ENCODE results near the gene ATRNL1. TPM values are rescaled to one million over a fixed set of nuclear protein-coding genes. Genes with fewer than 3 reads are reported as not detected.

The ATRNL1 gene
- total RNA-seq, 4 donors from 2014 or later: 0.34 to 0.98 (median 0.44) TPM; not detected in 1

GRCh38 chr10:115049318-115049717 lies 43.8 kb upstream of the ATRNL1 start:
- TF ChIP-seq CTCF (IDR thresholded peaks at IDR 0.05; ENCODE audit: low read depth): no peak

GRCh38 chr10:115049960-115050359 lies 43.2 kb upstream of the ATRNL1 start:
- no peak for TF ChIP-seq CTCF (IDR thresholded peaks at IDR 0.05; ENCODE audit: low read depth)

- no peak for TF ChIP-seq CTCF (IDR thresholded peaks at IDR 0.05; ENCODE audit: low read depth)
These were observed 42.7 kb upstream of the ATRNL1 start for GRCh38 chr10:115050375-115051010.

GRCh38 chr10:115051216-115051615 lies 41.9 kb upstream of the ATRNL1 start:
- no peak for TF ChIP-seq CTCF (IDR thresholded peaks at IDR 0.05; ENCODE audit: low read depth)

- no peak for TF ChIP-seq CTCF (IDR thresholded peaks at IDR 0.05; ENCODE audit: low read depth)
These were observed 40.9 kb upstream of the ATRNL1 start for GRCh38 chr10:115052226-115052625.

- no peak for TF ChIP-seq CTCF (IDR thresholded peaks at IDR 0.05; ENCODE audit: low read depth)
These were observed 40.4 kb upstream of the ATRNL1 start for GRCh38 chr10:115052728-115053127.

- no peak for TF ChIP-seq CTCF (IDR thresholded peaks at IDR 0.05; ENCODE audit: low read depth)
These were observed 37.0 kb upstream of the ATRNL1 start for GRCh38 chr10:115056186-115056585.

Data from subcutaneous adipose tissue (tissue), 4 donors.